Heart left ventricle (tissue), 16 donors: Measurements from ENCODE around the gene RHBDD2. TPM values are rescaled to one million over a fixed set of nuclear protein-coding genes. Genes with fewer than 3 reads are reported as not detected.

Experiments used
- ATAC-seq, 4 donors: fragments of 200-7000 bp; cut with Tn5 transposase; one replicate each; pipeline ENCODE4 v1.9.1; 2020 to 2022; ENCODE audit warnings: moderate library complexity in 4 of 4, mild to moderate bottlenecking in 3 of 4, moderate number of reproducible peaks in 1 of 4
- DNase-seq, 5 donors: peaks; one replicate each; pipeline ENCODE4 v3.0.0-alpha.2; 2020
- H3K27ac ChIP-seq, 12 donors: fragments of 200-600 bp; sonication (generic) in 4 of 12; one replicate each; pipeline versions ENCODE4 v1.5.0 to v1.8.0; 2016 to 2022; ENCODE audit warnings: mild to moderate bottlenecking in 2 of 12
- H3K27me3 ChIP-seq, 9 donors: fragments of 200-600 bp; sonication (generic) in 2 of 9; one replicate each; pipeline versions ENCODE4 v1.5.1 to v1.8.0; 2016 to 2022; ENCODE audit warnings: mild to moderate bottlenecking in 3 of 9
- H3K36me3 ChIP-seq, 9 donors: fragments of 200-600 bp; sonication (generic) in 2 of 9; one replicate each; pipeline versions ENCODE4 v1.5.0 to v1.8.0; 2018 to 2022; ENCODE audit warnings: mild to moderate bottlenecking in 2 of 9
- H3K4me1 ChIP-seq, 12 donors: fragments of 200-600 bp; sonication (generic) in 4 of 12; one replicate each; pipeline versions ENCODE4 v1.5.0 to v1.8.0; 2016 to 2022; ENCODE audit warnings: mild to moderate bottlenecking in 3 of 12
- H3K4me3 ChIP-seq, 12 donors: fragments of 200-600 bp; sonication (generic) in 4 of 12; one replicate each; pipeline versions ENCODE4 v1.5.0 to v1.8.0; 2017 to 2022; ENCODE audit warnings: mild to moderate bottlenecking in 9 of 12, moderate library complexity in 4 of 12
- H3K9me3 ChIP-seq, 12 donors: fragments of 200-600 bp; sonication (generic) in 4 of 12; one replicate each; pipeline versions ENCODE4 v1.5.0 to v1.8.0; 2016 to 2022; ENCODE audit warnings: mild to moderate bottlenecking in 1 of 12
- CTCF ChIP-seq, 12 donors: fragments of 200-600 bp; sonication (generic) in 4 of 12; IDR thresholded peaks; one replicate each; pipeline versions ENCODE4 v1.5.0 to v1.8.0; 2018 to 2022; ENCODE audit warnings: antibody characterized with exemption in 12 of 12, mild to moderate bottlenecking in 5 of 12
- POLR2A ChIP-seq, 2 donors: fragments of 450-650 bp; IDR thresholded peaks; one replicate each; pipeline ENCODE4 v1.6.1; 2017; ENCODE audit warnings: antibody characterized with exemption in 2 of 2, mild to moderate bottlenecking in 2 of 2, moderate library complexity in 2 of 2
- WGBS, 4 donors: extraction: QIAGEN DNeasy Blood & Tissue Kit in 2 of 4; methylation state at CpG; one replicate each; pipeline versions ENCODE4 v1.1.5 to v1.1.7; 2013 to 2018; 5-methylcytosine and 5-hydroxymethylcytosine counted together
- intact Hi-C, 10 donors: fragments of 100-400 bp; cut with DNase I; formaldehyde crosslinking; loops; one replicate each; pipeline versions ENCODE4 v1.11.1 to v1.14.2; 2022
- polyA plus RNA-seq, 2 donors: library from polyadenylated mRNA; stranded (reverse); fragments of 200-250 nt; gene quantifications; one replicate each; pipeline ENCODE4 v1.2.3, GENCODE V29; 2013
- total RNA-seq, 9 donors: library from RNA; depleted of rRNA in 2 of 9; stranded (reverse); fragments of >200 nt in 2 of 9; fragmentation: NEBNext Ultra II Directional in 3 of 9; extraction: Animal tissue kit (Norgen Biotek cat#: 25700) in 3 of 9; gene quantifications; one replicate each; pipeline versions ENCODE4 v1.1.0 to v1.2.4, GENCODE V29; 2016 to 2023
- donor health status: ischemic (EF 13 %, LVEDD 7.1; RV severe dilation, severe dysfunction).
- donor health status: healthy with polysubstance abuse.
- donor health status: DM: no; HTN: yes; CAD: no.
- donor health status: DM: no; HTN: no; CAD: no.
- donor health status: ischemic (EF 25% LVEDD 6.9; RV normal size, moderate dysfunction).
- donor health status: ischemic (EF 25% LVEDD 5.7; RV mildly dilated, moderate dysfunction).
- donor health status: healthy.
- donor health status: DM: yes; HTN: yes; CAD: no.
- donor health status: ischemic (EF 35%, LVEDD 5.7; RV mildly dilated, moderate dysfunction).
- donor health status: nonischemic (EF 11% LVEDD 7.7; RV severe dilation, severe dysfunction).
- donor health status: DM: yes; HTN: yes; CAD: no.
- donor health status: PGD.
- donor health status: ischemic (EF 29% LVEDD 5.4; RV normal size, mild dysfunction).
- donor health status: nonischemic (EF 23%, LVEDD 6.1; RV moderate dilation, normal function).

RHBDD2 gene
- total and polyA plus RNA-seq, 11 donors = 23.6 to 44.1 (median 32.5) TPM

- intact Hi-C loops = loop anchor here in 3 of 10 donors (5.0 to 10.0 kb wide), 3 partner anchors 36 to 71 kb away; partner anchors contain the start of gene RHBDD2 (in 1 of the 3)
- no peak overlapping the region for H3K27ac ChIP-seq
- no peak for TF ChIP-seq CTCF (IDR thresholded peaks at IDR 0.05)
- WGBS, 4 donors = 95 to 98% (median 97%) methylated on average over 6 of the region's 6 CpGs
- DNase-seq (no peak), ATAC-seq (no peak)
- no peak overlapping the region for H3K4me3 ChIP-seq
- no peaks in the 10 kb centered on the region for H3K36me3 ChIP-seq
- no peaks in the 10 kb centered on the region for H3K9me3 ChIP-seq
- H3K4me1 ChIP-seq = peaks cover 0 to 35% (median 18%) of the 10 kb centered on the region in 12 donors
- no peaks in the 10 kb centered on the region for H3K27me3 ChIP-seq
These were observed 34.6 kb downstream of the RHBDD2 start for GRCh38 chr7:75913437-75913836.

GRCh38 chr7:75914169-75914654, 35.4 kb downstream of the RHBDD2 start:
- Histone ChIP-seq H3K27me3 (no peaks in the 10 kb centered on the region), H3K36me3 (no peaks in the 10 kb centered on the region), H3K27ac (peak overlapping the region; percentile 76 to 96 (median 94)), H3K9me3 (no peaks in the 10 kb centered on the region), H3K4me1 (peaks cover 0 to 42% (median 19%) of the 10 kb centered on the region in 12 donors), H3K4me3 (peak overlapping the region; percentile 72 to 100 (median 93))
- WGBS, 4 donors = 35 to 45% (median 37%) methylated on average over 17 to 18 of the region's 18 CpGs
- no peak for ATAC-seq
- intact Hi-C loops = loop anchor here in 6 of 10 donors (2.0 to 10.0 kb wide), 7 partner anchors 35 to 81 kb away; partner anchors contain the start of genes RHBDD2 (in 2 of the 6) and TMEM120A (in 2 of the 6)
- peak in 2 of 5 donors; percentile 17 to 48 for DNase-seq
- TF ChIP-seq POLR2A (IDR thresholded peaks at IDR 0.05) (no peak), CTCF (IDR thresholded peaks at IDR 0.05) (no peak)

- DNase-seq (peak; percentile 95 to 98 (median 96)), ATAC-seq (peak; percentile 96 to 99 (median 99))
- Histone ChIP-seq H3K9me3 (no peaks in the 10 kb centered on the region), H3K27me3 (no peaks in the 10 kb centered on the region), H3K4me1 (peaks cover 0 to 48% (median 21%) of the 10 kb centered on the region in 12 donors), H3K4me3 (peak within 1 kb of the TSS; percentile 72 to 100 (median 93)), H3K36me3 (no peaks in the 10 kb centered on the region), H3K27ac (peak within 1 kb of the TSS; percentile 76 to 96 (median 94))
- 0 to 1% (median 0%) methylated on average over 8 to 82 of the region's 82 CpGs for WGBS, 4 donors
- peak in 5 of 12 donors; percentile 20 to 46 (median 30) for TF ChIP-seq CTCF (IDR thresholded peaks at IDR 0.05)
- peak; percentile 79 to 100 for TF ChIP-seq POLR2A (IDR thresholded peaks at IDR 0.05)
- intact Hi-C loops = loop anchor here in 8 of 10 donors (2.0 to 10.0 kb wide), 12 partner anchors 36 to 97 kb away; partner anchors contain the start of genes TMEM120A (in 5 of the 8) and RHBDD2 (in 4 of the 8)
These were observed 36.0 kb downstream of the RHBDD2 start, which contains the start of gene POR for GRCh38 chr7:75914655-75915415. POR (plus strand) TSS chr7:75915155; CDS start chr7:75954002, 38,847 bp downstream.
